DND-41 (cell line): ENCODE measurements around the gene IGLON5.
A peak's percentile ranks its signal among the peaks of the same experiment; 100 is the strongest.

Experiments used
- EZH2 ChIP-seq: IDR thresholded peaks from 3 replicates; pipeline ENCODE4 v1.6.1; 2012; ENCODE audit warnings: borderline replicate concordance, low read depth, mild to moderate bottlenecking, moderate library complexity, low read length, inconsistent platforms; ENCODE audit not compliant: severe bottlenecking
- TF ChIP-seq, protein P1 (sequence below): IDR thresholded peaks from 2 replicates; pipeline ENCODE4 v1.5.1; 2012; ENCODE audit warnings: borderline replicate concordance, low read length, moderate library complexity, mild to moderate bottlenecking; ENCODE audit not compliant: poor library complexity, severe bottlenecking; ENCODE audit errors: extremely low read depth

DNA sequence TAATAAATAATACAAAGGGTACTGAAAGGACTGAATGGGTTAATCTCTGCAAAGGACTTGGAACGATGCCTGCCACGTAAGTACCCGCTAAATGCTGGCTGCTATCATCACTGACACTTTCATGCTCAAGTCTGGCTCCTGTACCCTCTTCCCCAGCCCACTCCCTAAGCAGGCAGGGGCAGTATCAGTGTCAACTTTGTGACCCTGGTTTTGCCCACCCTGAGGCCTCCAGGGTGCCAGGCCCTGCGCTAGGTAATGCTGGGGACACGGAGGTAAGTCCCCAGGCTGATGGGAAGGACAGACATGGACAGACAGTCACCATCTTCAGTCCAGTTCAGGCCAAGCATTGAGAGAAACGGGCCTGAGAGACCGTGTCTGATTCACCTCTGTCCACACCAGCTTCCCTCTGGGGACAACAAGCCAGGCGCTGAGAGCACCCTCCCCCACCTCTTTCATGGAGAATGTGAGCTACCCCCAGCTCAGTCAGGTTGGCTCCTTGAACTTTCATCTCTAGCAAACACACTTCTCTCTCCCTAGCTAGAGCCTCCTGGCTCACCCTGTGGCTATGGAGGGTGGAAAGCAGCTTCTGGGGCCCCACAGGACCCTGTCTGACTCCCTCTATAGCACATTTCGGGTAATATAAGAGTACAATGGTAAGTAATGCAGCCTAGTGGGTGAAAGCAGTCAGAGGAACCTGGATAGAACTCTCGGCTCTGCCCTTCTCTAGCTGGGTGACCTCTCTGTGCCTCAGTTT is 53.9 kb downstream of the IGLON5 start:
- TF ChIP-seq, protein P1, sequence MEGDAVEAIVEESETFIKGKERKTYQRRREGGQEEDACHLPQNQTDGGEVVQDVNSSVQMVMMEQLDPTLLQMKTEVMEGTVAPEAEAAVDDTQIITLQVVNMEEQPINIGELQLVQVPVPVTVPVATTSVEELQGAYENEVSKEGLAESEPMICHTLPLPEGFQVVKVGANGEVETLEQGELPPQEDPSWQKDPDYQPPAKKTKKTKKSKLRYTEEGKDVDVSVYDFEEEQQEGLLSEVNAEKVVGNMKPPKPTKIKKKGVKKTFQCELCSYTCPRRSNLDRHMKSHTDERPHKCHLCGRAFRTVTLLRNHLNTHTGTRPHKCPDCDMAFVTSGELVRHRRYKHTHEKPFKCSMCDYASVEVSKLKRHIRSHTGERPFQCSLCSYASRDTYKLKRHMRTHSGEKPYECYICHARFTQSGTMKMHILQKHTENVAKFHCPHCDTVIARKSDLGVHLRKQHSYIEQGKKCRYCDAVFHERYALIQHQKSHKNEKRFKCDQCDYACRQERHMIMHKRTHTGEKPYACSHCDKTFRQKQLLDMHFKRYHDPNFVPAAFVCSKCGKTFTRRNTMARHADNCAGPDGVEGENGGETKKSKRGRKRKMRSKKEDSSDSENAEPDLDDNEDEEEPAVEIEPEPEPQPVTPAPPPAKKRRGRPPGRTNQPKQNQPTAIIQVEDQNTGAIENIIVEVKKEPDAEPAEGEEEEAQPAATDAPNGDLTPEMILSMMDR = peak; percentile 23
- no peak for TF ChIP-seq EZH2
